Activated T-cell treated with anti-CD3 and anti-CD28 coated beads, Interleukin-2, amount 50 U/mL, for 24 hours (primary cell): ENCODE measurements around the gene DDX42.
A peak's percentile ranks its signal among the peaks of the same experiment; 100 is the strongest.

ENCODE experiments used
- DNase-seq: peaks from one replicate; pipeline ENCODE4 v3.0.0-alpha.2; 2020
- H3K27ac Mint-ChIP-seq: 2 replicates; pipeline ENCODE4 v1.8.0; 2020; ENCODE audit warnings: mild to moderate bottlenecking, mixed read lengths
- H3K27me3 Mint-ChIP-seq: 2 replicates; pipeline ENCODE4 v1.8.0; 2020; ENCODE audit warnings: mixed read lengths
- H3K36me3 Mint-ChIP-seq: 2 replicates; pipeline ENCODE4 v1.8.0; 2020; ENCODE audit warnings: low read depth, mixed read lengths
- H3K4me1 Mint-ChIP-seq: 2 replicates; pipeline ENCODE4 v1.8.0; 2020; ENCODE audit warnings: low read depth, mixed read lengths
- H3K4me3 Mint-ChIP-seq: 2 replicates; pipeline ENCODE4 v1.8.0; 2020; ENCODE audit warnings: mild to moderate bottlenecking, moderate library complexity, mixed read lengths
- H3K9me3 Mint-ChIP-seq: 2 replicates; pipeline ENCODE4 v1.8.0; 2020; ENCODE audit warnings: mixed read lengths

Gene DDX42

GRCh38 chr17:63823659-63824331 is 49.8 kb downstream of the DDX42 start:
- H3K9me3 Mint-ChIP-seq, result no peaks in the 10 kb centered on the region
- peaks cover 100% of the 10 kb centered on the region for H3K36me3 Mint-ChIP-seq
- no peak overlapping the region for H3K4me3 Mint-ChIP-seq
- no peaks in the 10 kb centered on the region for H3K27me3 Mint-ChIP-seq
- peaks cover 64% of the 10 kb centered on the region for H3K4me1 Mint-ChIP-seq
- no peak for DNase-seq
- peak overlapping the region; percentile 100 for H3K27ac Mint-ChIP-seq

GRCh38 chr17:63824362-63824761 is 50.4 kb downstream of the DDX42 start:
- Mint-ChIP-seq H3K4me3 (peak overlapping the region; percentile 96), H3K27ac (peak overlapping the region; percentile 100), H3K4me1 (peaks cover 66% of the 10 kb centered on the region), H3K9me3 (no peaks in the 10 kb centered on the region), H3K36me3 (peaks cover 100% of the 10 kb centered on the region), H3K27me3 (no peaks in the 10 kb centered on the region)
- no peak for DNase-seq

GRCh38 chr17:63826468-63827001 is 52.6 kb downstream of the DDX42 start:
- no peak for DNase-seq
- Mint-ChIP-seq H3K9me3 (no peaks in the 10 kb centered on the region), H3K4me1 (peaks cover 79% of the 10 kb centered on the region), H3K36me3 (peaks cover 100% of the 10 kb centered on the region), H3K4me3 (peak overlapping the region; percentile 96), H3K27me3 (no peaks in the 10 kb centered on the region), H3K27ac (peak overlapping the region; percentile 100)

- Mint-ChIP-seq H3K4me3 (peak within 1 kb of the TSS; percentile 96), H3K9me3 (no peaks in the 10 kb centered on the region), H3K4me1 (peaks cover 80% of the 10 kb centered on the region), H3K27me3 (no peaks in the 10 kb centered on the region), H3K27ac (peak within 1 kb of the TSS; percentile 100), H3K36me3 (peaks cover 100% of the 10 kb centered on the region)
- peak; percentile 94 for DNase-seq
Measured at GRCh38 chr17:63827002-63827800, 53.2 kb downstream of the DDX42 start, which contains the start of the genes FTSJ3 and PSMC5. TSS of gene FTSJ3 (minus strand) at chr17:63827663. CDS start at chr17:63826902, 761 bp downstream. TSS of gene PSMC5 (plus strand) at chr17:63827431. CDS start at chr17:63827491, 60 bp downstream.

- Mint-ChIP-seq H3K27ac (peak overlapping the region; percentile 100), H3K4me1 (peaks cover 77% of the 10 kb centered on the region), H3K27me3 (no peaks in the 10 kb centered on the region), H3K4me3 (peak overlapping the region; percentile 96), H3K36me3 (peaks cover 100% of the 10 kb centered on the region), H3K9me3 (no peaks in the 10 kb centered on the region)
- DNase-seq, result no peak
Measured at GRCh38 chr17:63827801-63828221, 53.8 kb downstream of the DDX42 start.

- no peak for DNase-seq
- Mint-ChIP-seq H3K9me3 (no peaks in the 10 kb centered on the region), H3K4me1 (peaks cover 70% of the 10 kb centered on the region), H3K27me3 (no peaks in the 10 kb centered on the region), H3K36me3 (peaks cover 100% of the 10 kb centered on the region), H3K4me3 (peak overlapping the region; percentile 96), H3K27ac (peak overlapping the region; percentile 100)
Measured at GRCh38 chr17:63828936-63829335, 55.0 kb downstream of the DDX42 start.

GRCh38 chr17:63830278-63830677 is 56.3 kb downstream of the DDX42 start:
- no peak for DNase-seq
- Mint-ChIP-seq H3K36me3 (peaks cover 100% of the 10 kb centered on the region), H3K9me3 (no peaks in the 10 kb centered on the region), H3K4me1 (peaks cover 69% of the 10 kb centered on the region), H3K27ac (peak overlapping the region; percentile 100), H3K27me3 (no peaks in the 10 kb centered on the region), H3K4me3 (no peak overlapping the region)

GRCh38 chr17:63830904-63831491 is 57.0 kb downstream of the DDX42 start:
- H3K27me3 Mint-ChIP-seq, result no peaks in the 10 kb centered on the region
- peak overlapping the region; percentile 18 for H3K4me3 Mint-ChIP-seq
- no peaks in the 10 kb centered on the region for H3K9me3 Mint-ChIP-seq
- peaks cover 100% of the 10 kb centered on the region for H3K36me3 Mint-ChIP-seq
- H3K4me1 Mint-ChIP-seq, result peaks cover 68% of the 10 kb centered on the region
- DNase-seq, result no peak
- peak overlapping the region; percentile 100 for H3K27ac Mint-ChIP-seq

- Mint-ChIP-seq H3K4me1 (peaks cover 65% of the 10 kb centered on the region), H3K27me3 (no peaks in the 10 kb centered on the region), H3K9me3 (no peaks in the 10 kb centered on the region), H3K36me3 (peaks cover 100% of the 10 kb centered on the region), H3K27ac (peak overlapping the region; percentile 100), H3K4me3 (no peak overlapping the region)
- no peak for DNase-seq
Measured at GRCh38 chr17:63831505-63831904, 57.5 kb downstream of the DDX42 start.

- Mint-ChIP-seq H3K4me3 (no peak overlapping the region), H3K27me3 (no peaks in the 10 kb centered on the region), H3K9me3 (no peaks in the 10 kb centered on the region), H3K4me1 (peaks cover 65% of the 10 kb centered on the region), H3K27ac (peak overlapping the region; percentile 100), H3K36me3 (peaks cover 100% of the 10 kb centered on the region)
- DNase-seq, result no peak
Measured at GRCh38 chr17:63832014-63832413, 58.0 kb downstream of the DDX42 start.

- Mint-ChIP-seq H3K36me3 (peaks cover 98% of the 10 kb centered on the region), H3K4me3 (no peak overlapping the region), H3K27ac (peak overlapping the region; percentile 100), H3K4me1 (peaks cover 66% of the 10 kb centered on the region), H3K9me3 (no peaks in the 10 kb centered on the region), H3K27me3 (no peaks in the 10 kb centered on the region)
- DNase-seq, result no peak
Measured at GRCh38 chr17:63832455-63832854, 58.5 kb downstream of the DDX42 start.

GRCh38 chr17:63833026-63833740 is 59.2 kb downstream of the DDX42 start:
- Mint-ChIP-seq H3K4me1 (peaks cover 67% of the 10 kb centered on the region), H3K9me3 (no peaks in the 10 kb centered on the region), H3K4me3 (no peak overlapping the region), H3K27me3 (no peaks in the 10 kb centered on the region), H3K27ac (peak overlapping the region; percentile 91), H3K36me3 (peaks cover 93% of the 10 kb centered on the region)
- DNase-seq, result no peak

- Mint-ChIP-seq H3K9me3 (no peaks in the 10 kb centered on the region), H3K27ac (peak overlapping the region; percentile 91), H3K27me3 (no peaks in the 10 kb centered on the region), H3K4me3 (no peak overlapping the region), H3K4me1 (peaks cover 66% of the 10 kb centered on the region), H3K36me3 (peaks cover 86% of the 10 kb centered on the region)
- DNase-seq, result no peak
Measured at GRCh38 chr17:63833741-63834373, 59.9 kb downstream of the DDX42 start.
